Urinary bladder (tissue), 4 donors: ENCODE measurements around the gene ABCA9. TPM values are rescaled to one million over a fixed set of nuclear protein-coding genes. Genes with fewer than 3 reads are reported as not detected.

Experiments
- DNase-seq: peaks from one replicate; pipeline ENCODE4 v3.0.0-alpha.2; 2015; ENCODE audit errors: extremely low spot score
- H3K27ac ChIP-seq: one replicate; pipeline ENCODE4 v1.5.1; 2013; ENCODE audit warnings: low read depth, mild to moderate bottlenecking, moderate library complexity
- H3K36me3 ChIP-seq: one replicate; pipeline ENCODE4 v1.6.1; 2013; ENCODE audit warnings: mild to moderate bottlenecking, moderate library complexity; ENCODE audit not compliant: insufficient read depth
- H3K4me1 ChIP-seq: one replicate; pipeline ENCODE4 v1.6.1; 2013; ENCODE audit warnings: mild to moderate bottlenecking, moderate library complexity; ENCODE audit not compliant: insufficient read depth
- H3K4me3 ChIP-seq: one replicate; pipeline ENCODE4 v1.5.1; 2013; ENCODE audit warnings: low read depth, low read length
- WGBS: extraction: QIAGEN DNeasy Blood & Tissue Kit; methylation state at CpG from one replicate; pipeline ENCODE4 v1.1.7; 2013; 5-methylcytosine and 5-hydroxymethylcytosine counted together
- polyA plus RNA-seq: library from polyadenylated mRNA; stranded (reverse); fragments of 200-250 nt; gene quantifications from one replicate; pipeline ENCODE4 v1.2.3, GENCODE V29; 2013
- total RNA-seq: library from RNA; depleted of rRNA; stranded (reverse); fragments of >200 nt; gene quantifications from one replicate; pipeline ENCODE4 v1.2.3, GENCODE V29; 2014
- donor health status: healthy with polysubstance abuse.
- donor health status: healthy.

The ABCA9 gene
- total RNA-seq (46.6 TPM), polyA plus RNA-seq (13.1 TPM)

DNA sequence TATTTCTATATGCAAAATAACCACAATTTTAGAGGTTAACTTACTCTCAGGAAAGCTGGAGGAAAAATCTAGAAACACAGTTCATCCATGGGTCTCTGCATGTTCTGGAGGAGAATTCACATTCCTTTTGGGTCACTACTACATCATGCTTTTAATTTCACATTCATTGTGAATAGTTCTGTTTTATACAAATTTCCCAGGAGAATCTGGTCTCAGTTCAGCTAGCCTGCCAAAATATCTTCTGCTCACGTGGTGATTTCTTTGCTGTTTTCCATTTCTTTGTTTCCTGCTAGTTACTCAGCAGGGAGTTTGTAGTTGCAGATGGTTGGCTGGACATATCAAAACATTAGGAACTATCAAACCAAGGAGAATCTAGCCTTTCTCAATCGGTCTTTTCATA lies at the start of gene ABCA9:
Gene ABCA9, minus strand, starts transcription at position 106 of the 400 bp plus-strand sequence. CDS start 9,801 bp downstream, outside the sequence.
- WGBS, result 15% methylated on average over 2 of the region's 2 CpGs
- H3K4me1 ChIP-seq, result peaks cover 2% of the 10 kb centered on the region
- H3K27ac ChIP-seq, result no peak within 1 kb of the TSS
- no peak within 1 kb of the TSS for H3K4me3 ChIP-seq
- peak; percentile 21 for DNase-seq
- no peaks in the 10 kb centered on the region for H3K36me3 ChIP-seq

DNA sequence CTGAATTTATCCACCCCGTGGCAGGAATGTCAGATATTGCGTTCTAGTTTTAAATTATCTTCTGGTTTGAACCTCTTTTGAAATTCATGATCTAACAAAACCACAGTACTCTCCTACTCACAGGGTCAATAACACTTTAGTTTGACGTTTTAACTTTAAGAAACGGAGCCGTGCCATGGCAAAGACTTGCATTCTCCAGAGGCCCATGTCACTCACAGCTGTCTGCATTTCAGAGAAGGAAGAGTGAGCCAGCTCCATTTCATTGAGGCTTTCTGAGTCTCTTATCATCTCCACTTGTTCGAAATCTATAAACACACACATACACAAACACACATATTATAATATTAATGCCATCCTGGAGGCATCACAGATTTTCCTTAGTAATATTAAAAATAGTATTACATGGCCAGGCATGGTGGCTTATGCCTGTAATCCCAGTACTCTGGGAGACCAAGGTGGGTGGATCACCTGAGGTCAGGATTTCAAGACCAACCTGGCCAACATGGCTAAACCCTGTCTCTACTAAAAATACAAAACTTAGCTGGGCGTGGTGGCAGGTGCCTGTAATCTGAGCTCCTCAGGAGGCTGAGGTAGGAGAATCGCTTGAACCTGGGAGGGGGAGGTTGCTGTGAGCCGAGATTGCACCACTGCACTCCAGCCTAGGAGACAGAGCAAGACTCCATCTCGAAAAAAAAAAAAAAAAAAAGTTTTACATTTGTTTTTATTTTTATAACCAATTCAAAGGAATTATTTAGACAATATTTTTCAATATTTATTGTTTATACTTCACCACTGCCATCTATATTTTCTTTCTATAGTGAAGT lies 45.4 kb upstream of the ABCA9 start:
- Histone ChIP-seq H3K36me3 (no peaks in the 10 kb centered on the region), H3K27ac (no peak overlapping the region), H3K4me1 (no peaks in the 10 kb centered on the region), H3K4me3 (no peak overlapping the region)
- WGBS, result 83% methylated on average over 10 of the region's 10 CpGs
- DNase-seq, result no peak

DNA sequence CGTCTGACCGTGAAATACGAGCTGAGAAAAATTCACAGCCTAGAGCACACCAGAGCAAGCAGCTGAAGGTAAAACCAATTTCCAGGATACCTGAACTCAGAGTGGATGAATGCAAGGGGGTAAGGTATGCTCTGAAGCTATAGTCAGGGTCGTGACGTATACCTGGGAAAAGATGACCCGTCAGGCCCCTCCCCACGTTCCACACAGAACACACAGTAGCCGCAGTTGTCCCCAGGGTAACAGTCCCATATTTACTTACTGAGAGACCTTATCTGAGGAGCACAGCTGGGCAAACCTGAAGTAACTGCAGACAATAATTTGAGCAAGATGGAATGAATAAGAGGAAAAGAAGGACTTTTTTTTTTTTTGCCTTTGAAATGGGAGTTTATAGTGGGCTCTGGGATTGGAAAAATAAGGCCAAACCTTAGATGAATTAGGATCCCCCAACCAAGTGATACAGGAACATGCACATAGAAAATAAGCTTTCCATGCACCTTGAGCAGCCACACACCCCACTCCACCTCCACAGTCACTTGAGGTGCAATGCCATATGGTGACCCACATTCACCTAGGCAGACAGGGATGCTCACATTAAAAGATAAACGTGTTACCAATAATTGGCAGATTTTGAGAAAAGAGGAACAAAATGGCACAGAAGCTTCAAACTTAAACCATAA lies 43.0 kb upstream of the ABCA9 start:
- no peaks in the 10 kb centered on the region for H3K4me1 ChIP-seq
- H3K27ac ChIP-seq, result no peak overlapping the region
- no peak for DNase-seq
- H3K36me3 ChIP-seq, result no peaks in the 10 kb centered on the region
- no peak overlapping the region for H3K4me3 ChIP-seq
- WGBS, result 83% methylated on average over 9 of the region's 9 CpGs

- H3K4me1 ChIP-seq, result no peaks in the 10 kb centered on the region
- DNase-seq, result no peak
- no peaks in the 10 kb centered on the region for H3K36me3 ChIP-seq
- WGBS, result 92% methylated on average over 4 of the region's 4 CpGs
- no peak overlapping the region for H3K4me3 ChIP-seq
- no peak overlapping the region for H3K27ac ChIP-seq
Observed at GRCh38 chr17:69098625-69099024, 37.9 kb upstream of the ABCA9 start.

DNA sequence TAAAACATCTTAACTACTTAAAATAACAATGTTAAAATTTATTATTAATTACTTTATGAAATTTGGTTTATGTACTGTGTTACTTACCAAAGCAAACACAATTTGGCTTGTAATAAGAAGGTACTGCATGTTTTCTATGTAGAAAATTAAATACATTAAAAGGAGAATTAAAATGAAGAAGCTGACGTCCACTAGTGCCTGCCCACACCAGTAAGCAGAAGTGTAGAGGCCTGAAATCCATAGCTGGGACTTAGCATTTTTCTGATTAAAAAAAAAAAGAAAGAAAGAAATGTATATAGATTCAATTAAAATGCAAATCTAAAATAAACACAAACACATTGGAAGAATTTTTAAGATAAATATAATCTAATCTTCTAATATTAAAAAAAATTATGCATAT lies 35.8 kb upstream of the ABCA9 start:
- Histone ChIP-seq H3K27ac (no peak overlapping the region), H3K36me3 (no peaks in the 10 kb centered on the region), H3K4me1 (no peaks in the 10 kb centered on the region), H3K4me3 (no peak overlapping the region)
- DNase-seq, result no peak
- 69% methylated on average over 1 of the region's 1 CpG for WGBS

DNA sequence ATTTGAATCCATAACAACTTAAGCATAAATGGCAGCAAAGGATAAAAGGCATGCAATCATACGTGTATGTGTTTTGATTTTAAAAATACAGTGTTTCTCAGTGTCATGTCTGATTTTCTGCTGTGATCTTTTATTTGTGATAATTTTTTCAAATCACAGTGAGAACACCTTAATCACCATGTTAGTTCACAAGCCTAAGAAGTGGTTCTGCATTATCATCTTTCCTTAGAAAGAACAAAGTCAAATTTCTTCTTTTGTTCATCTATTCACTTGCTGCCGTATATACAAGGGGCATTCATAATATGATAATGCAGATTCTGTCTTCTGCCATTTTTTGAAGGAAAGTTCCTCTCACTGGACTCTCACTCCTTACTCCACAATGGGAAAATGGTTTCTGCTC lies 33.3 kb upstream of the ABCA9 start:
- no peaks in the 10 kb centered on the region for H3K4me1 ChIP-seq
- 89% methylated on average over 2 of the region's 2 CpGs for WGBS
- no peak overlapping the region for H3K4me3 ChIP-seq
- no peak overlapping the region for H3K27ac ChIP-seq
- DNase-seq, result no peak
- H3K36me3 ChIP-seq, result no peaks in the 10 kb centered on the region

- Histone ChIP-seq H3K4me3 (no peak overlapping the region), H3K4me1 (no peaks in the 10 kb centered on the region), H3K36me3 (no peaks in the 10 kb centered on the region), H3K27ac (no peak overlapping the region)
- 48% methylated on average over 8 of the region's 8 CpGs for whole genome bisulfite sequencing
- no peak for DNase-seq
Observed at GRCh38 chr17:69093279-69093789, 32.6 kb upstream of the ABCA9 start.

GRCh38 chr17:69090365-69090764 lies 29.6 kb upstream of the ABCA9 start:
- Histone ChIP-seq H3K27ac (no peak overlapping the region), H3K36me3 (no peaks in the 10 kb centered on the region), H3K4me3 (no peak overlapping the region), H3K4me1 (no peaks in the 10 kb centered on the region)
- 85% methylated on average over 4 of the region's 4 CpGs for WGBS
- no peak for DNase-seq

- Histone ChIP-seq H3K36me3 (peaks cover 2% of the 10 kb centered on the region), H3K4me3 (no peak overlapping the region), H3K4me1 (no peaks in the 10 kb centered on the region), H3K27ac (no peak overlapping the region)
- WGBS, result 75% methylated on average over 4 of the region's 4 CpGs
- DNase-seq, result no peak
Observed at GRCh38 chr17:69088643-69089200, 28.0 kb upstream of the ABCA9 start.

DNA sequence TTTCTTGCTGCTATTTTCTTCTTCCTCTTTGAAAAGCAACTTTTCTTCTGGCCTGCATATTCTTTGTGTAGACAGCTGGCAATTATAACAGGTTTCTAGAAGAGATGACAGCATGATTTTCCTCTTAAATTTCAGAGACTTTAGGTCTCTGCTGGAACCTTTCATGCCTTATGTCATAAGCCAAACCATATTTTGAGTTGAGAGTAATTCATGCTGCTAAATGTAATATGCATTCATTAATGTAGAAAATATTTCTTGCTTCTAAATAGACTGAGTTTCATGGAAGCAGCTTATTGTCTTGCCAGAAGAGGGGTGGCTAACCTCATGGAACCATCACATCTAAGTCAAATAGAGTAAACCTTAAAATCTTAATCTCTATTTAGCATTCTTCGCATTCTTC lies 25.9 kb upstream of the ABCA9 start:
- Histone ChIP-seq H3K4me3 (no peak overlapping the region), H3K36me3 (peaks cover 8% of the 10 kb centered on the region), H3K27ac (no peak overlapping the region), H3K4me1 (no peaks in the 10 kb centered on the region)
- no peak for DNase-seq
- 97% methylated on average over 1 of the region's 1 CpG for WGBS

DNA sequence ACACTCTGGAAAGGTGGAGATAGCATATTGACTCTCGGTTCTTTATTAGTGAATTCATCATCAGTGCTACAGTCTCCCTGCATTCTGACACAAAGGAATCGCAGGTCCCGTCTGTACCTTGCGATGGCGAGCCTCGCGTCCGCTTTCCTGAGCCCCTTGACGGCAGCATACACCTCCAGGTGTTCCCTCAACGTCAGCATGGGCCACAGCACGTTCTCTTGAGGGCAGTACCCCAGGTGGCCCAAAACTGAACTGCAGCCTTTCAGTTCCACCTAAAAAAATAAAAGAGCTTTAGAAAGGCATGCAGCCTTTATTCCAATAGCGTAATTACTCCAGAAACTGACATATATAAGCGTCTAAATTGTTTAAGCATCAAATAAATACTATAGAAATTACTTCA lies 24.2 kb upstream of the ABCA9 start:
- no peak for DNase-seq
- H3K4me1 ChIP-seq, result no peaks in the 10 kb centered on the region
- peaks cover 11% of the 10 kb centered on the region for H3K36me3 ChIP-seq
- H3K27ac ChIP-seq, result no peak overlapping the region
- WGBS, result 58% methylated on average over 13 of the region's 13 CpGs
- H3K4me3 ChIP-seq, result no peak overlapping the region

GRCh38 chr17:69082696-69083095 lies 22.0 kb upstream of the ABCA9 start:
- Histone ChIP-seq H3K27ac (no peak overlapping the region), H3K36me3 (peaks cover 11% of the 10 kb centered on the region), H3K4me1 (no peaks in the 10 kb centered on the region), H3K4me3 (no peak overlapping the region)
- DNase-seq, result no peak
- WGBS, result 91% methylated on average over 2 of the region's 2 CpGs

DNA sequence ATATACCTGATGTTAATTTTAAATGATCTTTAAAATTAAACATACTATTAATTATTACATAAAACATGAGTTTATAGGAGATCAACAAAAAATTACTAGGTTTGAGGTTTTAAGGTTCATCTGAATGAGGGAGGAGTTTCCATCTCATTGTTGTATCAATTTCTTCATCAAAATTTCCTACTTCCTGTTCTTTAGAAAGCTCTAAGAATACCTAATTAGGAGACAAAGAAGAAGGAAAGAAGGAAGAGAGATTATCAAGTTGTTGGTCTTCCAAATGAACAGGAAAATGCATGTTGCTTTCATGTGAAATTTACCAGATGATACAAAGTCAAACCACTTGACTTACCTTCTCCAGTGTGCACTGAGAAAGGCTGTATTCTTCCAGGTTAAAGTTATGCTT lies 18.1 kb upstream of the ABCA9 start:
- no peak overlapping the region for H3K27ac ChIP-seq
- peaks cover 11% of the 10 kb centered on the region for H3K36me3 ChIP-seq
- no peak for DNase-seq
- no peak overlapping the region for H3K4me3 ChIP-seq
- no peaks in the 10 kb centered on the region for H3K4me1 ChIP-seq

DNA sequence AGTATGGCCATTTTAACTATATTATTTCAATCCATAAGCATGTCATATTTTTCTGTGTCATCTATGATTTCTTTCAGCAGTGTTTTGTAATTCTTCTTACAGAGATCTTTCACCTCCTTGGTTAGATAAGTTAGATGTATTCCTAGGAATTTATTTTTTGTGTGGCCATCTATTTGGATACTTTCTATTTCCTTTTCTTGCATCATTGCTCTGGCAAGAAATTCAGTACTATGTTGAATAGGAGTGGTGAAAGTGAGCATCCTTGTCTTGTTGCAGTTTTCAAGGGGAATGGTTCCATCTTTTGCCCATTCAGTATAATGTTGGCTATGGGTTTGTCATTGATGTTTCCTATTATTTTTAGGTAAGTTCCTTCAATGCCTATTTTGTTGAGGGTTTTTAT lies 15.1 kb upstream of the ABCA9 start:
- H3K36me3 ChIP-seq, result peaks cover 4% of the 10 kb centered on the region
- no peak for DNase-seq

More for the DNA sequence above, 15.1 kb upstream of the ABCA9 start:
- no peak overlapping the region for H3K27ac ChIP-seq
- H3K4me1 ChIP-seq, result no peaks in the 10 kb centered on the region
- no peak overlapping the region for H3K4me3 ChIP-seq
